A673 (cell line): ENCODE data around the gene PTH2.

Experiments
- CTCF ChIP-seq: fragments of 300-800, 200-600 bp; sonication (generic); conservative IDR thresholded peaks from 2 replicates; pipeline ENCODE4 v1.5.1; 2017; ENCODE audit warnings: low read depth, mild to moderate bottlenecking, antibody characterized with exemption, low read length, moderate library complexity, mixed read lengths
- EZH2 ChIP-seq: fragments of 200-600 bp; sonication (generic); IDR thresholded peaks from 2 replicates; pipeline ENCODE4 v1.6.1; 2017; ENCODE audit warnings: borderline replicate concordance, low read depth, mild to moderate bottlenecking, mixed read lengths, antibody characterized with exemption, low read length; ENCODE audit not compliant: poor library complexity, severe bottlenecking

GRCh38 chr19:49393881-49394280, 29.4 kb downstream of the PTH2 start:
- TF ChIP-seq CTCF (no peak), EZH2 (no peak)
